Measurements from ENCODE around the gene KCTD7. TPM values are rescaled to one million over a fixed set of nuclear protein-coding genes. Genes with fewer than 3 reads are reported as not detected.
A peak's percentile ranks its signal among the peaks of the same experiment; 100 is the strongest.
"Not testable (repeated sequence)": the region's sequence is repeated elsewhere in the genome, so short reads cannot be mapped to it uniquely, and the experiment has no call there.

Gene KCTD7
- total and polyA plus RNA-seq, 10 donors: 2.3 to 25.0 (median 14.5) TPM

GRCh38 chr7:66602159-66602558 lies 26.5 kb upstream of the KCTD7 start:
- intact Hi-C loops (cut with DNase I; ENCODE audit: low total_unique reads): no loop called here
- 82 to 100% (median 94%) methylated on average over 3 of the region's 3 CpGs for WGBS, 5 donors
- Histone ChIP-seq H3K4me3 (no peak overlapping the region), H3K9me3 (no peaks in the 10 kb centered on the region), H3K36me3 (no peaks in the 10 kb centered on the region), H3K27me3 (replicated peaks in 1 of 7) (no peaks in the 10 kb centered on the region), H3K4me1 (no peaks in the 10 kb centered on the region), H3K27ac (no peak overlapping the region)
- peak; percentile 39 for DNase-seq
- TF ChIP-seq POLR2A (IDR thresholded peaks at IDR 0.05): no peak
- TF ChIP-seq CTCF (IDR thresholded peaks at IDR 0.05 in 8 of 11, conservative IDR thresholded peaks at IDR 0.05 in 3 of 11): no peak
- no peak for TF ChIP-seq POLR2AphosphoS5 (IDR thresholded peaks at IDR 0.05)

GRCh38 chr7:66604198-66604597 lies 24.5 kb upstream of the KCTD7 start:
- Histone ChIP-seq H3K27ac (no peak overlapping the region), H3K9me3 (no peaks in the 10 kb centered on the region), H3K27me3 (replicated peaks in 1 of 7) (no peaks in the 10 kb centered on the region), H3K4me3 (no peak overlapping the region), H3K36me3 (no peaks in the 10 kb centered on the region), H3K4me1 (no peaks in the 10 kb centered on the region)
- intact Hi-C loops (cut with DNase I; ENCODE audit: low total_unique reads): no loop called here
- TF ChIP-seq POLR2A (IDR thresholded peaks at IDR 0.05) (no peak), CTCF (IDR thresholded peaks at IDR 0.05 in 8 of 11, conservative IDR thresholded peaks at IDR 0.05 in 3 of 11) (no peak), POLR2AphosphoS5 (IDR thresholded peaks at IDR 0.05) (no peak)
- WGBS, 5 donors: 94 to 96% (median 96%) methylated on average over 1 of the region's 1 CpG
- peak; percentile 8 for DNase-seq

- 92 to 96% (median 94%) methylated on average over 34 of the region's 34 CpGs for WGBS, 5 donors
- DNase-seq: not testable (repeated sequence)
Observed at GRCh38 chr7:66606540-66607291, 22.0 kb upstream of the KCTD7 start.

DNA sequence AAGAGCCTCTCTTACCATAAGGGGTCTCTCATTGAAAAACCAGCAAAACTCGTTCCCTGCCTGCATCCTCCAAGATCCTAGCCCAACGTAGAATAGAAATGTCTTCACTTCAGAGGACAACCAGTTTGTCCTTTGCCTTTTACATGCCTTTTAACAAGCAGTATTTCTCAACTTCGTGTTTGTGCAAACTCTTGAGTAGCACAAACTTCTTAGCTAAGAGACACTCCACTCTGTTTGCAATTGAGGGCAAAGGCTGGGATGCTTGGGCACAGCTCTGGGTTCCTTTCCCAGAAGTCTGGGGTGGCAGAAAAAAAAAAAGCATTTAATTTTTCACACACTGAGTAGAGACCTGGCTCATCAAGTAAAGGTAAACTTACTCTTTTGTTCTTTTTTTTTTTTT lies 19.5 kb upstream of the KCTD7 start:
- intact Hi-C loops (cut with DNase I; ENCODE audit: low total_unique reads): no loop called here
- H3K27ac ChIP-seq: no peak overlapping the region
- H3K9me3 ChIP-seq: no peaks in the 10 kb centered on the region
- DNase-seq: no peak
- WGBS, 5 donors: 55 to 68% (median 67%) methylated on average over 3 of the region's 3 CpGs
- TF ChIP-seq CTCF (IDR thresholded peaks at IDR 0.05 in 8 of 11, conservative IDR thresholded peaks at IDR 0.05 in 3 of 11): no peak
- TF ChIP-seq POLR2A (IDR thresholded peaks at IDR 0.05): no peak
- no peak for TF ChIP-seq POLR2AphosphoS5 (IDR thresholded peaks at IDR 0.05)
- H3K4me3 ChIP-seq: no peak overlapping the region
- no peaks in the 10 kb centered on the region for H3K27me3 ChIP-seq (replicated peaks in 1 of 7)
- no peaks in the 10 kb centered on the region for H3K36me3 ChIP-seq
- no peaks in the 10 kb centered on the region for H3K4me1 ChIP-seq

More at GRCh38 chr7:66606540-66607291, 22.0 kb upstream of the KCTD7 start:
- H3K36me3 ChIP-seq; H3K27me3 ChIP-seq (replicated peaks in 1 of 7); H3K4me3 ChIP-seq; H3K9me3 ChIP-seq; intact Hi-C loops (cut with DNase I; ENCODE audit: low total_unique reads); H3K4me1 ChIP-seq; H3K27ac ChIP-seq: not testable (repeated sequence)

- H3K4me1 ChIP-seq; DNase-seq; H3K4me3 ChIP-seq; H3K9me3 ChIP-seq; H3K27me3 ChIP-seq (replicated peaks in 1 of 7); H3K36me3 ChIP-seq; H3K27ac ChIP-seq; intact Hi-C loops (cut with DNase I; ENCODE audit: low total_unique reads): not testable (repeated sequence)
- WGBS, 5 donors: 93 to 99% (median 96%) methylated on average over 8 to 33 of the region's 33 CpGs
Observed at GRCh38 chr7:66614596-66614995, 14.1 kb upstream of the KCTD7 start.
